Suprapubic skin (tissue), 3 donors: ENCODE data around the gene PLPP1.

ENCODE experiments used
- CTCF ChIP-seq, 2 donors: fragments of 200-600 bp in 1 of 2; fragments of 450-650 bp in 1 of 2; sonication (generic) in 1 of 2; IDR thresholded peaks; one replicate each; pipeline ENCODE4 v1.5.1; 2016 to 2019; ENCODE audit warnings: antibody characterized with exemption in 2 of 2, mild to moderate bottlenecking in 1 of 2, moderate library complexity in 1 of 2
- POLR2A ChIP-seq, 2 donors: fragments of 450-650 bp; IDR thresholded peaks; one replicate each; pipeline ENCODE4 v1.6.1; 2017; ENCODE audit warnings: antibody characterized with exemption in 2 of 2, mild to moderate bottlenecking in 2 of 2, moderate library complexity in 2 of 2

- no peak for TF ChIP-seq CTCF (IDR thresholded peaks at IDR 0.05)
- no peak for TF ChIP-seq POLR2A (IDR thresholded peaks at IDR 0.05)
Measured at GRCh38 chr5:55471468-55471867, 63.3 kb downstream of the PLPP1 start.
